ENCODE results near the gene TYW1B.
"Not testable (repeated sequence)": the region's sequence is repeated elsewhere in the genome, so short reads cannot be mapped to it uniquely, and the experiment has no call there.

The TYW1B gene

DNA sequence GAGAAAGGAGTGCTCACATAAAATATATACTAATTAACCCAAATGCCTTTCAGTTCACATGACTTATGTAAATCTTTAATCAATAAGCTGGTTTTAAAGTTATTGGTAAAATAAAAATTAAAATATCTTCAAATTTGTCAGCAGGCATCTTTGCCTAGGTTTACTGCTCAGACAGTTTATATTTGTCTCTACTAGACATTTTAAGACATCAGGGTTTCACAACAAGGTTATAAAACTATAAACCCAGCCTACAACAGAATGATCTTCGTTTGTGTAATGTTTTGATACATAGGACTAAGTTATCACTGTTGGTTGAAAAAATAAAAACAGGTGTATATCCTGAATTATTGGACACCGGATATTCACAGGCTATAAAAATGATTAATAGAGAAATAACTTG lies 67.4 kb downstream of the TYW1B start:
- in situ Hi-C loops (cut with HindIII; ENCODE audit: low sequenced_read_pairs), result no loop called here

- in situ Hi-C loops (cut with HindIII; ENCODE audit: low sequenced_read_pairs), result no loop called here
These were observed 73.7 kb downstream of the TYW1B start for GRCh38 chr7:72754312-72754711.

GRCh38 chr7:72753781-72754180 lies 74.2 kb downstream of the TYW1B start:
- in situ Hi-C loops (cut with HindIII; ENCODE audit: low sequenced_read_pairs), result no loop called here

GRCh38 chr7:72753229-72753628 lies 74.8 kb downstream of the TYW1B start:
- in situ Hi-C loops (cut with HindIII; ENCODE audit: low sequenced_read_pairs), result not testable (repeated sequence)

DNA sequence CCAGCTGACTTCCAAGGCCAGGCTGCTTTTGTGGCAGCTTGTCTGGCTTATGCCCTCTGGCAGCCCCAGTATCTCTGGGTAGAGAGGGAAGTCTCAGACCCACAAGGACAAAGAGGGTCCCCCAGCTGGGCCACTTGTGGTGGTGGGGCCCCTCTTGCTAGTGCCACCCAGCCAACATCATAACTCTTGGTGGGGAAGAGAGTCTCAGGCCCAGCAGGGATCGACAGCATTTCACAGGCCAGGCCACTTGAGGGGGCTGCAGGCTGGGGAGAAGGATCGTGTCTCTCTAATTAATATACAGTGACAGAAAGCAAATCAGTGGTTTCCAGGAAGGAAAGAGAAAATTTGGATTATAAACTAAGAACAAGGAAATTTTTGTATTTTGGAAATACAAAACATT lies 76.0 kb downstream of the TYW1B start:
- in situ Hi-C loops (cut with HindIII; ENCODE audit: low sequenced_read_pairs), result no loop called here

DNA sequence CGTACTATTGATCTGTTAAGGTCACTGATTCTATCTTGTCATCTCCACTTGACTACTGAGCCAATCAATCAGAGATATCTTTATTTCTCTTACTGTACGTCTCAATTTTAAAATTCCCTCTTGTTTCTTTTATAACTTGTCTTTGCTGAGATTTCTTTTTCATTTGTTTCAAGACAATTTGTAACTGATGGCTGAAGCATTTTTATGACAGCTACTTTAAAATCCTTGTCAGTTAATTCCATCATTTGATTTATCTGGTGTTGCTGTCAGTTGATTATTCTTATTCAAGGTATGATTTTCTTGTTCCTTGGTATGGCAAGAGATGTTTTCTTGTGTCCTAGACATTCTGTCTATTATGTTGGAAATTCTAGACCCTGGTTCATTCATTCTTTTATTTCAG lies 76.6 kb downstream of the TYW1B start:
- in situ Hi-C loops (cut with HindIII; ENCODE audit: low sequenced_read_pairs), result no loop called here

DNA sequence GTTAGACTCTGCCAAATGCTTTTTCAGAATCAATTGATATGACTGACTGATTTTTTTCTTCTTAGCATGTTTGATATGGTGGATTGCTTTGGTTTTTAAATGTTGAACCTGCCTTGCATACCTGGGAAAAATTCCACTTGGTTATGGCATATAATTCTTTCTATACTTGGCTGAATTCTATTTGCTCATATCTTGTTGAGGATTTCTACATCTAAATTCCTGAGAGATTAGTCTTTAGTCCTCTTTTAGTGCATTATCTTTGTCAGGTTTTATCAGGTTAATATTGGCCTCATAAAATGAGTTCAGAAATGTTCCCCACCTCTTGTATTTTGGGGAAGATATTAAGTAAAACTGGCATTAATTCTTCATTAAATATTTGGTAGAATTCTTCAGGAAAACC lies 79.4 kb downstream of the TYW1B start:
- in situ Hi-C loops (cut with HindIII; ENCODE audit: low sequenced_read_pairs), result not testable (repeated sequence)

DNA sequence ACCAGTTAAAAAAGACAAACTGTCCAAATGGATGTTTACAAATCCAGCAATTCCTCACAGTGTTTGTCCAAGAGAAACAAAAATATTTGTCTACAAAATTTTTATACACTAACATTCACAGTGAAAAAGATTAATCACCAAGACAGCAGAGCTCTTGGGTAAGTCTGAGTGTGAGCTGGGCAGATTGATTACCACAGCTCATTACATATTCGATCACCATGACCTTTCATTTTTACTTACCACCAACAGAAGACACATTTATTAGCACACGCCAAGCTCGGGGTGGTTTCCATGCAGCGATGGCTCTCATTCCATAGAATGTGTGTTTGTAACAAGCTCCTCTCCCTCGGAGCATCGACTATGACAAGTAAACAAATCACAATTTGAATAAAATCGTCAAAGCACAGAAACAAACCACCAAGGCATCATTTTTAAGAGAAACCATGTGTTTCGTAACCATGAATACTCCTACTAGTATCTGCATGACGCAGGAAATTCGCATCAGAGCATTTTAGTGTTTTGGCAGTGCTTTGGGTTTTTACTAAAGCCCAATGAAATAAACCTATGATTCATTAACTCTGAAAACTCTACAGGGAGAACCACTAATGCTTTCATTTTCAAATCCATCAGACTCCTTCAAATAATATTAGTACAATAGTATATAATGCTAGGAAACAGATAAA lies 83.6 kb downstream of the TYW1B start:
- in situ Hi-C loops (cut with HindIII; ENCODE audit: low sequenced_read_pairs), result not testable (repeated sequence)

GRCh38 chr7:72743801-72744200 lies 84.2 kb downstream of the TYW1B start:
- in situ Hi-C loops (cut with HindIII; ENCODE audit: low sequenced_read_pairs), result not testable (repeated sequence)

- in situ Hi-C loops (cut with HindIII; ENCODE audit: low sequenced_read_pairs), result not testable (repeated sequence)
These were observed 88.3 kb downstream of the TYW1B start for GRCh38 chr7:72739716-72740115.

GRCh38 chr7:72735855-72736254 lies 92.1 kb downstream of the TYW1B start:
- in situ Hi-C loops (cut with HindIII; ENCODE audit: low sequenced_read_pairs), result not testable (repeated sequence)

DNA sequence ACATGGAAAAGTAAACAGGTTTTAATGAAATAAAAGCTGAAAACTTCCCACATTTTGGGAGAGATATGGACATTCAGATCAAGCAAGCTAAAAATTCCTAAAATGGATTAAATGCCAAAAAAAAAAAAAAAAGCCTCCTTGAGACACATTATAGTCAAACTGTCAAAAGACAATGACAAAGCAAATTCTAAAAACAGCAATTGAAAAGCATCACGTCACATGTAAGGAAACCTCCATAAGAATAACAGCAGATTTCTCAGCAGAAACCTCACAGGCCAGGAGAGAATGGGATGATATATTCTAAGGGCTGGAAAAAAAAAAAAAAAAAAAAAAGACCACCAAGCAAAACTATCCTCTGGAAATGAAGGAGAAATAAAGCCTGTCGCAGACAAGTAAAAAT lies 97.2 kb downstream of the TYW1B start:
- in situ Hi-C loops (cut with HindIII; ENCODE audit: low sequenced_read_pairs), result not testable (repeated sequence)

DNA sequence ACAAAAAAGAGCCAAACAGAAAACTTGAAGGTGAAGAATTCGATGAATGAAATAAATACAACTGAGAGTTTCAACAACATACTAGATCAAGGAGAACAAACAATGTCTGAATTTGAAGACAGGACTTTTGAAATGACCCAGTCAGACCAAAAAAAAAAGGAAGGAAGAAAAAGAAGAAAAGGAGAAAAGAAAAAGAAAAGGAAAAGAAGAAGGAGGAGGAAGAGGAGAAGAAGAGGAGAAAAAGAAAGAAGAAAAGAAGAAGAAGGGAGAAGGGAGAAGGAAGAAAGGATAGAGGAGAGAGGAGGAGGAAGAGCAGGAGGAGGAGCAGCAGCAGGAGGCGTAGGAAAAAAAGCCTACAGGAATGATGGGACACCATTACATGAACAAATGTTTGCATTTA lies 97.6 kb downstream of the TYW1B start:
- in situ Hi-C loops (cut with HindIII; ENCODE audit: low sequenced_read_pairs), result not testable (repeated sequence)

DNA sequence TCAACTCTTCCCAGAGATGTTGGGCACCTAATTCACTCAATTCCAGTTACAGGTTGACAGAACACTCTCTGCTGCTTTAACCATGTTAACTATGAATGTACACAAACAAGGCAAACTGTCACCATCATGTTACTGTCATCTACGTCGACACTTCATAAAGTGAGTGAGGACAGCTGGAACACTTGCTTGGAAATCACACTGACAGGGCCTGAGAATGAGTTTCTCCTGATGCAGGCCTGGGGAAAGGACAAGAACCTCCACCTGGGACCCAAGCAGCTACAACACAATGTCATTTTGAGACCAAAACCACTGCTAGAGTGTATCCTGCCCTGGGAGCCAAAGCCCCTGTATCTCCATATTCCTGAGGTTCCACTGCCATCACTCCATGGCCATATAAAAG lies 98.9 kb downstream of the TYW1B start:
- in situ Hi-C loops (cut with HindIII; ENCODE audit: low sequenced_read_pairs), result not testable (repeated sequence)

GRCh38 chr7:72722694-72723093 lies 105.3 kb downstream of the TYW1B start:
- in situ Hi-C loops (cut with HindIII; ENCODE audit: low sequenced_read_pairs), result not testable (repeated sequence)

- in situ Hi-C loops (cut with HindIII; ENCODE audit: low sequenced_read_pairs), result not testable (repeated sequence)
These were observed 107.1 kb downstream of the TYW1B start for GRCh38 chr7:72720890-72721289.

DNA sequence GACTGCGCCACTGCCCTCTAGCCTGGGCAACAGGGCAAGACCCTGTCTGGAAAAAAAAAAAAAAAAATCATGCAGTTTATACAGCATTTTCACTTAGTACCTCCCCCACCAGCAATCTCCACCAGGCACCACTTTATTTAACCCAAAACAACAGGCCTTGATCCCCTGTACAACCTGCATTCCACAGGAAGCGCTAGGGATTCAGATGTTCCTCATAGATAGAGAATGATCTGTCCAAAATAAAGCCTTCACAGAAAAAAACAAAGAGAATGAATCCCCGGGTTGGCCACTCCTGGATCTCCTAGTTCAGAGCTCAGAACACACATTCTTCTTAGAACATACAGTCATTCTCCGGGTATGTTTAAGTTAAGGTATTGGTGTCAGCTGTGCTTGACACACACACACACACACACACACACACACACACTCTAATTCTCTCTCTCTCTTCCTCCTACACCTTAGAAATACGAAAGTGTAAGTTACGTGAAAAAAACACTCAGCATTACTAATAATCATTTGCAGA lies 110.7 kb downstream of the TYW1B start:
- in situ Hi-C loops (cut with HindIII; ENCODE audit: low sequenced_read_pairs), result not testable (repeated sequence)

- in situ Hi-C loops (cut with HindIII; ENCODE audit: low sequenced_read_pairs), result not testable (repeated sequence)
These were observed 116.1 kb downstream of the TYW1B start for GRCh38 chr7:72711927-72712326.

- in situ Hi-C loops (cut with HindIII; ENCODE audit: low sequenced_read_pairs), result no loop called here
These were observed 117.0 kb downstream of the TYW1B start for GRCh38 chr7:72710983-72711382.

DNA sequence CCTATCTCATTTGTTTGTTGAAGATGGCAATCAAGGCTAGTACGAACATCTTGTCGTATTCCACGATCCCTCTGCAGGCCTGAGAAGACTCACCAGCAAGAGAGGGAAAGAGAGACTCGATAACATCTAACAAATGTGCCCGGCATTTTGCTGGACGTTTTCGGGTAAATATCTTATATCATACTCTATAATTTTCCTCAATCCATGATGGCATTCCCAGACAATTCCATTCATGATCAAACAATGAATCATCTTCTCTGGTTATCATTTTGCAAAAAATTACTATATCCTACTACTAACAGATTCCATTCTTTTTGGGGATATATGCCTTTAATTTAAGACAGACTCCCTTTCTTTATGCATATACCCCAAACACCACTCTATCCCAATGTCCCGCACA lies 118.1 kb downstream of the TYW1B start:
- in situ Hi-C loops (cut with HindIII; ENCODE audit: low sequenced_read_pairs), result no loop called here

GRCh38 chr7:72708371-72709050 lies 119.5 kb downstream of the TYW1B start:
- in situ Hi-C loops (cut with HindIII; ENCODE audit: low sequenced_read_pairs), result not testable (repeated sequence)

DNA sequence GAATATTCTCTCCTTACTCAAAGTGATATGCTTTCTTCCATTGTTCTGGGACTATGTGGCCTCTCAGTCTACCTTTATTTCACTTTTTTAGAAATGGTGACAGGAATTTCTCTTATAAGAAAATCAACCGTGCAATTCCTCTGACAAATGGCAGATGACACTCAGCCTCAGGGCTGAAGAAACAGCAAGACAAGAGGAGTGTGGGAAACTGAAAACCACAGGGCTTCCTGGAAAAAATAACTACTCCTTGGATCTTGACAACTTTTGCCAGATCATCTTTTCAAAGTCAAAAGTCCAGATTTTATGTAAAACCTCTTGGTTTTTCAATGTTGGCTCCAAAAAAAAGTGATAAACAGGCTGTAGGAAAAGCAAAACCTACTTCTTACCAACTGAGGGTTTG lies 121.5 kb downstream of the TYW1B start:
- in situ Hi-C loops (cut with HindIII; ENCODE audit: low sequenced_read_pairs), result no loop called here

Data from endothelial cell of hepatic sinusoid (primary cell).